ENCODE results near the gene HMG20A.

HMG20A gene

DNA sequence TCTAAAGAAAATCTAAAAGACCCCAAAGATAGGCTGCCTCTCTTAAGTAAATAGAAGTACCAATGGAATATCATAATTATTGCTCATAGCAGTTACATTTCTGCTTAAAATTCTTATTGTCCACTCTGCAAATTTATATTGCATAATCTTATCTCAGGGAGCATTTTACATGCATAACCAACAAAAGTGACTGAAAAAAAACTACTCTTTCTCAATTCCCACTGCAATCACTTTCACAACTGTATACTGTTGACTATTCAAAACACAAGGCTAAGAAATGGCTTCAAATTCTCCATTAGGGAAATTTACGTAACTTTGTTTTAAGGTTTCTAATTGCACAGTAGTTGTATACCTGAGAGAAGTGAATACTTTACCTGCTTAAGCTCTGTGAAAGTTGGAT lies 56.3 kb downstream of the HMG20A start:
- no peak for DNase-seq (ENCODE audit: low read depth)

DNA sequence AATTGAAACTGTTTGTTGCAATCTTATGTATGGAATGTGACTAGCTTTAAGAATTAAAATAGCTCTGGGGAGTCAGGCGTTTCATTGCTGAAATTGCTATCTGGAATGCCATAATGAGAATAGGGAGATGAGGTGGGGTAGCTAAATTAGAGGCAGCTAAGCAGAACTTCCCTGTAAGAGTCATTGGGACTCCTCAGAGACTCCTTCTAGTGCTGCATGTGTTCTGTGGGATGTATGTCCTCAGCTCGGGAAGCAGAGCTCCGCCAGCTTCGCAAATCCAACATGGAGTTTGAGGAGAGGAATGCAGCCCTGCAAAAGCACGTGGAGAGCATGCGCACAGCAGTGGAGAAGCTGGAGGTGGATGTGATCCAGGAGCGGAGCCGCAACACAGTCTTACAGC lies 57.4 kb downstream of the HMG20A start:
- no peak for DNase-seq (ENCODE audit: low read depth)

DNA sequence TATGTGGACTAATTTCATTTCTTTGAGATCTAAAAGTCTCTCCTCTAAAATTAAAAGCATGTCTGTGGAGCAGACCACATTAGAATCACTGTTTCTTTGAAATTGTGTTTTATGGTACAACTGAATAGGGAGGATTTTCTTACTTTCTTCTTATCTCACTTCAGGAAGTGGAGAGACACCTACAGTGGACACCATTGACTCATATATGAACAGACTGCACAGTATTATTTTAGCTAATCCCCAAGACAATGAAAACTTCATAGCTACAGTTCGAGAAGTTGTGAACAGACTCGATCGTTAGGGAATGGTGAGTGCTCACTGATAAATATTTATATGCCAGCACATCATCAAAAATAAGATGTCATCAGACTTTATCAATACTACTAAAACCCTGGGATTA lies 58.3 kb downstream of the HMG20A start:
- no peak for DNase-seq (ENCODE audit: low read depth)

DNA sequence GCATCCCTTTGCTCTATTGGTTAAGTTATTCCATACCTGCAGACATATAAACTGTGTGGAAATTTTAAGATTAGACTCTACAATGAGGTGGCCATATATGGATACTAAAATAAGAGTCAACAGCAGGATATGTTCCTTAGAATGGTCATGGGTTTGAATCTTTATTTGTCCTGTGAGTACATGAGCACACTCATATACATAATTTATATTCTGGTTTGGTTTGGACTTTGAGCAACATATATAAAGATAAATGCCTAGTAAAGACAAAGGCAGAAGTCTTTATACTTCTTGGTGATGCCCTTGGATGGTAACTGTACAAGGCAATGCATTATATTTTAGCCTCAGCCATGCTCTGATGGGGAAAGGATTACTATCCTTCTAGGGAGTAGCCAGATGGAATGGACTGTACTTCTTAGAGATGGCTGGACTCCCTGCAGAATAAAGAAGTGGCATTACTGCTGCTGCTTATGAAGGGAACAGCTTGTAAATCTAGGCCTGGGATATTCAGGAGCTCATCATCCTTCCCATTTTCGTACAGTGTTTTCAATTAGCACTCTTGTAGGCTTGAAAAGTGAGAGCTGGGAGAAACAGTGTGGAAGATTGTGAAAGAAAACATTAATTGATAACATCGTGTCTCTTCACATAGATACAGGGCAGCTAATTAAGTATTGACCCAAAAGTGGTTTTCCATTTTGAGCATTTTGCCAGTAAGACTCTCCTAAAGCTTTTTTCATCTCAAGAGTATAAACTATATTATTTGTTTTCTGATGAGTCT lies 60.4 kb downstream of the HMG20A start:
- no peak for DNase-seq (ENCODE audit: low read depth)

DNA sequence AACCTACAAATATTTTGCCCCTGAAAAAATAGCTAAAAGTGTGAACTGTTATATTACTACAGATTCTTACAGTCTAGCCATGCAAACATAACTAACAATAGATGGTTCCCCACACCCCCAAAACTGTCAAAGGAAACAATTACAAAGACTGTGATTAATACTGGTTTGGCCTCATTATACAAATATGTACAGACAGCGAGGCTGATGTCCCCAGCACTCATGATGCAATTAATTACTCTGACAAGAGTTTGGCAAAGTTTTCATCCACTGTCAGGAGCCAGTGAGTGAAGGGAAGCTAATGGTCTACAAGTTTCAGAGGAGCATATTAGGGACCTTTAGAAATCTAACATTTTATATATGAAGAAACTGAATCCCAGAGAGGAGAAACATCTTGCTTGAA lies 61.0 kb downstream of the HMG20A start:
- no peak for DNase-seq (ENCODE audit: low read depth)

DNA sequence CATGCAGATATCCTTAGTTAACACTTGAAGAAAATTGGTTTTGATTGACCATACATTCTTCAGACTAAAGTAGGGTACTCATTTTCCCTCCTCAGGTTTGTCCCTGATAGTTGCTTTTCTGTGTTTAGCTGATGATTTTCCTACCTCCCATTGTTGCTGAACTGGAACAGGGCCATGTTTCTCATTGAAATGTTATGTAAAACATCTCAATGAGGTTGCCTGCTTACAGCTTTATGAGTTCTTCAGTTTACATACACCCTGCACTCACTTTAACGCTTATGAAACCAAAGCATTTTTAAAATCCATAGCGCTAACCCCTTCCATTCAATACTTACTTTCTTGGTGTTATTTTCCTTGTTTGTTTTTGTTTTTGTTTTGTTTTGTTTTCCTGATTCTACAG lies 61.9 kb downstream of the HMG20A start:
- DNase-seq (ENCODE audit: low read depth), result peak; percentile 55

DNA sequence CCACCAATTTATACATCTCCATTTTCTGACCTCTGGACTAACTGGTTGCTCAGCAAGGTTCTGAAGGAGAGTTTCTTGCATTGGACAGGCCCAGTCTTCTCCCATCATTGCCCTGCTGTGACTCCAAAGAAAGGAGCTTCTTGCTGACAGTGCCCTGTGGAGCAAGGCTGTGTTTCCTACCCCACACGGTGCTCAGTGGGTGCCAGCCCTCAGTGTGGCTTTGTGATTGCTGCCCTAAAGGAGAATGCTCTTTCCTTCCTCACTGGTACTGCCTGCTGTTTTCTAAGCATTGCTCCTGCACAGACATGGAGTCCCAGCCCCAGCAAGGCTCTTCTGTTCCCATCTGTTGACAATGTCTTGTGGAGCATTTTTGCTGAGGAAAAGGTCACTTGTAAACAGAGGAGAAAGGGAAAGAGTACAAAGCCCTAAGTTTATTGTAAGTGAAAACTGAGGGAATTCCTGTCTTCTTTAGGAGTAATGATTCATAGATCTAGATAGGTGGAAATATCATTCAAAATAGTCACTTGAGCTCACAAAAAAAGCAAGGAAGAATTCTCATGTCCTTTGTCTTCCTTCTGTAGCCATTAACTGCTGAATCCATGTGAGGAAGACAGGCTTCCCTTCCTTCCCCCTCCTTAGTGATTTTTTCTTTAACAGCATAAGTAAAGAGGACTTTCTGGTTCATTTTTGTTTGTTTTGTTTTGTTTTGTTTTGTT lies 62.9 kb downstream of the HMG20A start:
- no peak for DNase-seq (ENCODE audit: low read depth)

DNA sequence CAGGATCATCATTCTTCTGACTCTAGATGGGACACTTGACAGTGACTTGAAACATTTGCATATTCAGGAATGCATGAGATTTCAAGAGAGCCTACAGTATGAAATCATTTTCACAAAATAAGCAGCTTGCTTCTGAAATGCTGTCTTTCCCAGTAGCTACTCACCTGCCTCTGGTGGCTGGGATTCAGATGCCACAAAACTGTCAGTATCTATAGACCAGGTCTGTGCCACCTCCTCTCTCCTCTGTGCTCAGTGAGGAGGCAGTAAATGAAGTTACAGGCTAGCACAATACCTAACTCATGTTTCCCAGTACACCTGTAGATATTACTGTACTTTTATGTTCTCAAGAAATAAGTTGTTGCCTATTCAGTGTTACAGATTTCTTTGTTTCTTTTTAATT lies 64.3 kb downstream of the HMG20A start:
- DNase-seq (ENCODE audit: low read depth), result no peak

DNA sequence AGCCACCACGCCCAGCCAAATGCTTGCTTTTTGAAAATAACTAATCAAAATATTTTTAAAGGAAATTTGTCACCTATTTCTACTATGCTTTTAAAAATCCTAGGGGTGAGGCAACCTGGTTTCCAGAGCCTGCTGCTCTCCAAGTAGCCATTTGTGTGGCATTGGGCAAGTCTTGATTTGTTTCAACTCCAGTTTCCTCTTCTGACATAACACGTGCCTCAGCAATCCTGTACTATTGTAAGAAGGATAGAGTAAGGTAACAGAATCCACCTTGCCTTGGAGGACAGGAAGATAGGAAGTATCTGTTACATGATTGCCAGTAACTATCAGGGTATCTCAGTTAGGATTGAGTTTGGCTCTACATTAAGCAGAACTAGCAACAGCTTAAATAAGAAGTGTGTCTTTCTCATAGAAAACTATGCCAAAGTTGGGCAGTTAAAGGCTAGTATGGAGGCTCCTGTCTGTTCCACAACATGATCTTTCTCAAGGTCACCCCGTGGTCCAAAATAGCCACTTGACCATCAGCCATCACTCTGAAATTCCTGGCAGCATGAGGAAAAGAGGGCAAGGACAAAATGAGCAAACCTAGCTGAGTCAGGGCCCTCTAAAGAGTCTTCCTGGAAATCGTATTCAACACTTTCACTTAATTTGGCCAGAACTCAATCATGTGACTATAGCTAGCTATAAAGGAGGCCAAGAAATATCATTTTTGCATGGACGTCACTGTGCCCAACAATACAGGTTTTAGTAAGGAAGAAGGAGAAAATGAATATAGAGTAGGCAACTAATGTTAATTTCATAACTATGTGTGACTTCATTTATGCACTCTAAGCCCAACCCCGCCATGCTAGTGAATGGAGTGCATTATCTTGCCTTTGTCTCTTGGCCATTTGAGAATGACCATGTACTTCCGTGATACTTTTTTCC lies 66.1 kb downstream of the HMG20A start:
- DNase-seq (ENCODE audit: low read depth), result no peak

DNA sequence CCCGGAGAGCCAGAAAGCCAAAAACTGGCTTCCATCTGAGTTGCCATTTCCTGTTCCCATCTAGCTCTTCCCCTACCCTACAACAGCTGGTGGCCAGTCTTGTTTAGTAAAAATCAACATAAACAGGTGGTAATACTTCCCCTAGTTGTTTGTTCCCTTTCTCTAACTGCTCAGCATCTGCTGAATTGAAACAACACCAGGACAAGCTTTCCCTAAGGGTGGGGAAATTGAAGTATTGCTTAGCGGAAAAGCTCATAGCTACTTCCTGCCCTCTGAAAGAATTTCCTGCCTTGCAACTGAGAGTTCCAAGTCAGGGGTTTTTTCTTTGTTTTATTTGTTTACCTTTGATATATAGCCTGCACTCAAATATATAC lies 66.8 kb downstream of the HMG20A start:
- no peak for DNase-seq (ENCODE audit: low read depth)

DNA sequence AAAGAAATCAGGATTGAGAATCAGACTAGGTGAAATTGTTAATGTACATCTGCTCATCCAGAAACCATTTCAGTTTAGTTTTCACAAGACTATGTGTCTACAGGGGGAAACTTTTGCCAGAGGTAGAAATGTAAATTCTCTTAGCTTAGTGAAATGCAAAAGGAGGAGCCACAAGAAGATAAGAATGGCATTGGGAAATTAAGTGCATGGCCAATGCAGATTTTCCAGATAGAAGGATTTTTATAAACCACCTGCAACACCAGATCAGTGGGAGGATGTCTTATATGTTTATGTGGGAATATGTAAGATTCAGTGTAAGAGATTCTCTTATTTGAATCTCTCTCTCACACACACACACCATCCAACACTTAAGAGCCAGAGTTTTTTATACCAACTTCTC lies 67.2 kb downstream of the HMG20A start:
- no peak for DNase-seq (ENCODE audit: low read depth)

DNA sequence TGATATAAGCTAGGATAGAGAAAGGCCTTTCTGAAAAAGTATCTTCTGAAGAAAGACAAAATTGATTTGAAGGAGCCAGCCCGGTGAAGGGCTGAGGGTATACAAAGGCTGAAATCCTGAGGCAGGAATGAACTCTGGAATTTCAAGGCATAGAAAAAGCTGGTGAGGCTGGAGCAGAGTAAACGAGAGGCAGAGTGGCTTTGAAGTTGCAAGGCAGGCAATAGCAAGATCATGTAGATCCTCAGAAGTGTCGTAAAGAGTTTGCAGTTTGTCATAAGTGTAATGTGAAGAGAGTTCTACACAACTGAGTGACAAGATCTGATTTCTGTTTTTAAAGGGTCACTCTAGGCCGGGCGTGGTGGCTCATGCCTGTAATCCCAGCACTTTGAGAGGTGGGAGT lies 69.0 kb downstream of the HMG20A start:
- DNase-seq (ENCODE audit: low read depth), result no peak

DNA sequence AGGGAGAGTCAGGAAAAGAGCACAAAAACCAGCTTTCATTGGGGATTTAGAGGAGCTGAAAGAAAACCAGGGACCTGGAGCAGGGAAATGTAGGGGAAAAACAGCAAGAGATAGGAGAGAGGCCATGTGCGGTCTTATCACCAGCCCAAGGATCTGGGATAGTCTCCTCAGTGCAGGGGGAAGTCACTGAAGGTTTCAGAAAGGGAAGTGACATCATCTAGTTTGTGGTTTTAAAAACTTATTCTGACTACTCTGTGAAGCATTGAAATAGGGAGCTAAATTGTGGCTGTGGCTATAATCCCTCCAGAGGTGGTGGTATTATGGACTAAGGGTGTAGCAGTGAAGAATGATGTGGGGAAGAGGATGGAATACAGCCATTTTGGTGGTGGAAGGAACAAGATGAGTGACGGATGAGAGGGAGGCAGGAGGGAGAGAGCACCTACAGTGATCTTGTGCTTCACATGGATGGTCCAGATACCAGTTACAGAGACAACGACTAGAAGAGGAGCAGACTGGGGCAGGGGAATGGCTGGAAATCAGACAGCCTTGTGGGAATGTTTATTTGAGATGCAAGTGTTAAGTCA lies 72.7 kb downstream of the HMG20A start:
- no peak for DNase-seq (ENCODE audit: low read depth)

DNA sequence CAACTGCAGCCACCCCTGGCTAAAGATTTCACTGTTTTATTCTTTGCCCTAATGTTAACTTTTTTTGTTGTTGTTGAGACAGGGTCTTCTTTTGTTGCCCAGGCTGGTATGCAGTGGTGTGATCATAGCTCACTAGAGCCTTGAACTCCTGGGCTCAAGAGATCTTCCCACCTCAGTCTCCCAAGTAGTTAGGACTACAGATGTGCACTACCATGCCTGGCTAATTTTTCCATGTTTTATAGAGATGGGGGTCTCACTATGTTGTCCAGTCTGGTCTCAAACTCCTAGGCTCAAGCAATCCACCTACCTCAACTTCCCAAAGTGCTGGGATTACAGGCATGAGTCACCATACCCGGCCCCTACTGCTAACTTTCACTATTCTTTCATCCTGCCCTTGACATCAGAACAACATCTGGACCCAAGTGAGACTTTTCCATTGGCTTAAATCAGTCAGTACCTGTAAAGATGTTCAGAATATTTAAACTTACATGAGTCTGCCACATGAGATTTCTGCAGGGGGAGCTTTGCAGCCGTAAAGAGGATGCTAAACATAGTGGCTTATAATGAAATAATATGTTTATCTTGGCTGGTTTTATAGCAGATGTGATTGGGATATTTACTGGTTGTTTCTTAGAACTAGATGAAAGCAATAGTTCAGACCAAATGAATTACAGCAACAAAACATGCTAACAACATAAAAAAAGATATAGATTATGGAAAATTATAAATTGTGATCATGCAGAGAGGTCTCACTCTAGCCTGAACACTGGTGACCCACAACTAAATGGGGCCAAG lies 73.6 kb downstream of the HMG20A start:
- DNase-seq (ENCODE audit: low read depth), result no peak

DNA sequence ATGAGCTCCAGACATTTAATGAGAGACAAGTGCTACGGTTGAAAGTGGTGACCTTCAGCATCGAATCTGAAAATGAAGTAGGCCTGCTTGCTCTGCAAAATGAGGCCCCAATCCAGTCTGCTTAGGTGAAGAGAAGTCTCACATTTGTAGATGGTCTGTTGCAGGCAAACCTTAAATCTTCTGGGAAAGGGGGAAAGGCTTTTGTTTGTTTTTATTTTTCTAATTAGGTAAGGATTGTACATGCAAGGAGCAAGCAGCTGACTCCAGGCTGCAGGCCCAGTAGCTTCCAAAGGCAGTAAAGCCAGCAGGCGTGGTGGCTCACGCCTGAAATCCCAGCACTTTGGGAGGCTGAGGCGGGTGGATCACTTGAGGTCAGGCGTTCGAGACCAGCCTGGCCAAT lies 74.3 kb downstream of the HMG20A start:
- no peak for DNase-seq (ENCODE audit: low read depth)

DNA sequence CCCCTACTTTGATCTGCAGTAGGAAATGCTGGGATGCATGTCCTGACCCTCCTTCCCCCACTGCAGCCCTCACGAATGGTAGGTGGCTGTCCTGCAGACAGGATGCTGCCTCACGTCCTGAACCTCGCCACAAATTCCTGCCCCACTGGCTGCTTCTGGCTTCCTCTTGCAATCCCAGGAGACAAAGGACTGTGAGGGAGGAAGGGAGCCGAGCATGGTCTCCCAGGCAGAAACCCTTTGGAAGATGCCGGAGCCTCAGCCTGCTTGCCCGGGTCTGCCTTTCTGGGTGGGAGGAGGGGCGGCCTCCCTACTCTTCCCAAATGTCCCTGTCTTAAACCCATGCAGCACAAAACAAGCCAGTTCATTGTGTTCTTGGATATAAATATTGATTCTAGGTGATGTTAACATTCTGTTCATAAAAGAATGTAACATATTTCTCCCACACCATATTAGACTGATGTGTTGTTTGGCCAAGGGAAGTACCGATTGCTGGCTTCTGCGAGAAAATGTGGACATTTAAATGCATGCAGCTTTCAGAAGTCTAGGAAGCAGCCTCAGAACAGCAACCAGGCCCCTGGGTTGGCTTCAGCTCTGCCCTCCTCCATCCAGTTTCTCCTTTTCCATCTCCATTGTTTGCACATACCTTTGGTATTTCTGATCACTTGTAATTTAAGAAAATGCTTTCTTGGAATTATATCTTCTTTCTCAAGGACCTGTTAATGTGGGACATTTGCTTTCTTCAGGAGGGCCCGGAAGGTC lies 75.3 kb downstream of the HMG20A start:
- DNase-seq (ENCODE audit: low read depth), result peak; percentile 34

DNA sequence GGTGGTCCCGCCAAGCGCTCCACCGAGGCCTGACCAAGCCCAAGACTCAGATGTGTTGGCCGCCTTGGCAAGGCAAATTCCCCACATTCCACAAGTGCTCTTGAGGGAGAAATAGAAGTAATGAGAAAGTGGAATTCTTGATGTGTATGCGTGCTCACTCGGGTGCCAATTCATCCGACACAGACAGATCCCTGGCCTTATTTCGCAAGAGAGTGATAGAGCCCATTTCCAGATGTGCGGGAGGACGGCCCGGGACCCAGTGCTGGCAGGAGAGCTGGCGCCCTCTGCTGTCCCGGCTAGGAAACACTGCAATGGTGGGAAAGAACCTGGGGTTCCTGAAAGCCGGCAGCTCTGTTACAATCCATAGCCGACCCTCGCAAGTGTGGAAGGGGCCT lies 76.0 kb downstream of the HMG20A start:
- peak; percentile 98 for DNase-seq (ENCODE audit: low read depth)

DNA sequence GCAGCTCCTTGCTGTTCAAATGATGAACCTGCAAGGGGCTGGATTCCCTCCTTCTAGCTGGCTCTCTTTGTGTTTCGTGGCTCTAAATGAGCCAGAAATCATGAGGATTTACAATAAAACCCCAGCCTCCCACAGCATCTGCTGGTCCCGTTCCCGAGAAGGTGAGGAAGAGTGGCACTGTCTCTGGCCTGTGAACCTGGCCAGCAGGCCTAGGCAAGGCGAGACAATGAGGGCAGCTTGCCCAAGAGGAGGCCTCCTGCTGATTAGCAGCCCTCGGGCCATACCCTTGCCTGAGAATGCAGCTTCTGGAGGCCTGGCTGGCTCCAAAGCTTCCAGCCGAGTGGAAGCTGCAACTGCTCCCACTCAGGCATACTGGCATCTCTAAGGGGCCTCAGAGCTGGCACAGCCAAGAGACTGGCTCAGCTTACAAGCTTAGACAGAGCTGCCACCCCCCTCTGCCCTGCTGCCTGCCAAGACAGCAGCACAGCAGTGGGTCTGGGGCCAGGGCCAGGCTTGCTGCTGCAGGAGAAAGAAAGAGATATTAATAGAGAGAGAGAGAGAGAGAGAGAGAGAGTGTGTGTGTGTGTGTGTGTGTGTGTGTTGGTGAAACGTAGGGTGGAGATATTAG lies 76.5 kb downstream of the HMG20A start:
- DNase-seq (ENCODE audit: low read depth), result peak; percentile 81

DNA sequence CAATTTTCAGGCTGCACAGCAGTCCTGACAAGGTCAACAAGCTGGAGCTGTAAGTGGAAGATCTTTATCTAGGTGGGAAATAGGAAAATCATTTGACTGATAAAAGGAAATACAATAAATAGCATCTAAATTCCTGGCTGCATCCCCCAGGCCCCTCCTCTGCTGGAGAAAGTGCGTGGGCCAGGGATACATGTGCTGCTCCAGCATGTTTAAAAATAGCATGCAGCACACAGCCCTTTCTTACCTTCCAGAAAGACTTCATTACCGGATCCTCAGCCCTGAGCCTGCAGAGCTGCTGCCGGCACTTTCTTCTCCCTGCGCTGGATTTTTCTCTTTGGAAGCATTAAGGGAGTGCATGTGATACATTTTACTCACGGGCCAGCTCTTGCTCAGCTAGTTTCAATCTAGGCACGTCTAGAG lies 77.3 kb downstream of the HMG20A start:
- no peak for DNase-seq (ENCODE audit: low read depth)

DNA sequence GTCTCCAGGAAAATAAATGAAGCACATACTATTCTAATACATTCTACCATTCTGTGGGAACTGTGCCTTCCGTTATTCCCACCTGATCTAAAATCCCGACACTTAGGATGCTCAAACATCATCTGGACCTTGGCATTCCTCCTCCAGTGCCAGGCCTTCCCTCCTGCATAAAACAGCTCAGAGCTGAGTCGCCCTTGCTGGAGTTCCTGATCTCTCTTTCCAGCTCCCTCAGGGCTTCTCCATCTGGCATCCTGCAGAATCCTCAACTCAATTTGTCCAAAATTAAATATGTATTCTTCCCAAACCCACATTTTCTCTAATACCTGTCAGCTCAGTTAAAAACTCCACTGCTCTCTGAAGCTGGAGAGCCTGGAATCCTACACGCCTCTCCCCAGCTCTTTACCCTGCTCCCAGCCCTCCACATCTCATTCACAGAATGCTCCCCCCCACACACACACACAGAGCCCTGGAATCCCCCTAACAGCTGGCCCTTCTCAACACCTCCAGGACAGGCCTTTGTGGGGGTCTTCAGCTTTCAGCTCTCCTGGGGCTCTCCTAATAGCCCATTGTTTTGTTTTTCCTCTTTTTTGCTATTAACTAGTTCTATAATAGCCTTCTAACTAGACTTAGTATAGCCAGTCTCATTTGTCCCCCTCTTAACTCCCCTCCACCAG lies 78.5 kb downstream of the HMG20A start:
- no peak for DNase-seq (ENCODE audit: low read depth)
